ENCODE results near the gene SYNPO2. TPM values are rescaled to one million over a fixed set of nuclear protein-coding genes. Genes with fewer than 3 reads are reported as not detected.

The SYNPO2 gene
- total RNA-seq, 1 donor from 2014 or later: 2.9 TPM

- no peaks in the 10 kb centered on the region for H3K4me1 Mint-ChIP-seq (ENCODE audit: low read depth, unreplicated experiment)
- H3K27ac Mint-ChIP-seq (ENCODE audit: unreplicated experiment): no peak overlapping the region
- H3K4me3 Mint-ChIP-seq (ENCODE audit: unreplicated experiment): no peak overlapping the region
- H3K27me3 Mint-ChIP-seq (ENCODE audit: unreplicated experiment): no peaks in the 10 kb centered on the region
- TF ChIP-seq CTCF (IDR thresholded peaks at IDR 0.05; ENCODE audit: partially characterized antibody, unreplicated experiment): no peak
- H3K9me3 Mint-ChIP-seq (ENCODE audit: unreplicated experiment): no peaks in the 10 kb centered on the region
- H3K36me3 Mint-ChIP-seq (ENCODE audit: unreplicated experiment): no peaks in the 10 kb centered on the region
- no peak for DNase-seq
These were observed 26.8 kb downstream of the SYNPO2 start for GRCh38 chr4:118915468-118915867.

GRCh38 chr4:118916691-118917289 lies 28.1 kb downstream of the SYNPO2 start:
- no peak for DNase-seq
- no peaks in the 10 kb centered on the region for H3K9me3 Mint-ChIP-seq (ENCODE audit: unreplicated experiment)
- no peak for TF ChIP-seq CTCF (IDR thresholded peaks at IDR 0.05; ENCODE audit: partially characterized antibody, unreplicated experiment)
- H3K4me1 Mint-ChIP-seq (ENCODE audit: low read depth, unreplicated experiment): no peaks in the 10 kb centered on the region
- H3K36me3 Mint-ChIP-seq (ENCODE audit: unreplicated experiment): no peaks in the 10 kb centered on the region
- no peak overlapping the region for H3K27ac Mint-ChIP-seq (ENCODE audit: unreplicated experiment)
- no peak overlapping the region for H3K4me3 Mint-ChIP-seq (ENCODE audit: unreplicated experiment)
- no peaks in the 10 kb centered on the region for H3K27me3 Mint-ChIP-seq (ENCODE audit: unreplicated experiment)

DNA sequence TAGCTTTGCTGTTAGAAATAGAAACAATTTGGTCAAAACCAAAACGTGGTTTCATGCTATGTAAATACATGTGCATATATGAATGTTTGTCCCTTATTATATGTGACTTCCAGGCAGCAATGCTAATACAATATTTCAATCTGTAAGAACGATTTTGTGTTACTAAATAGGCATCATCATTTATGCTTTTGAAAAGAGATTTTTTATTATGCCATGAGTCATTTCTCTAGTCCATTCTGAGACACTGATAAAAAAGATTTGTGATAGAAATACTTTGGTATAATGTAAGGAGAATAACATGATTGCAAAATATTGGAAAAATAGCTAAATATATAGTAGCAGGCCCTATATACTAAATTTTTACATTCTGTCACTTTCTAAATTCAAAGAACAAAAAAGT lies 28.9 kb downstream of the SYNPO2 start:
- H3K4me3 Mint-ChIP-seq (ENCODE audit: unreplicated experiment): no peak overlapping the region
- H3K9me3 Mint-ChIP-seq (ENCODE audit: unreplicated experiment): no peaks in the 10 kb centered on the region
- no peaks in the 10 kb centered on the region for H3K4me1 Mint-ChIP-seq (ENCODE audit: low read depth, unreplicated experiment)
- DNase-seq: no peak
- H3K27ac Mint-ChIP-seq (ENCODE audit: unreplicated experiment): no peak overlapping the region
- TF ChIP-seq CTCF (IDR thresholded peaks at IDR 0.05; ENCODE audit: partially characterized antibody, unreplicated experiment): no peak
- no peaks in the 10 kb centered on the region for H3K27me3 Mint-ChIP-seq (ENCODE audit: unreplicated experiment)
- H3K36me3 Mint-ChIP-seq (ENCODE audit: unreplicated experiment): no peaks in the 10 kb centered on the region

DNA sequence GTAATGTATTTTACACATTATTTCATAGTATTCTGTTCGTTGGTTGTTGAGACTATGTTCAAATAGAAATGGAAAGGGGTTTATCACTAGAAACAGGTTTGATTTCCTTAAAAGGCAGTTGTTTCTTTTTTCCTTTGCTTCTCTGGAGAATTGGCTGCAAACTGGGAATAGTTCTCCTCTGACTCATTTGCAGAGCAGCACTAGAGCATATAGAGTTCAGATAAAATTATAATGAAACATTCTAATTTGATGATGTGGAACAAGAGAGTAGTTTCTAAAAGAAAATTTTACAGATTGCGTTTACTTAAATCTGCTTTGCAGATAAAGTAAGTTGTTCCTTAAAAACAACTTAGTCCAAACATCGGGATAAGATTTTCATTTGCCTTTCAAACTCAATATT lies 29.7 kb downstream of the SYNPO2 start:
- no peak for DNase-seq
- no peak overlapping the region for H3K4me3 Mint-ChIP-seq (ENCODE audit: unreplicated experiment)

More for the DNA sequence above, 29.7 kb downstream of the SYNPO2 start:
- Mint-ChIP-seq H3K9me3 (ENCODE audit: unreplicated experiment) (no peaks in the 10 kb centered on the region), H3K27me3 (ENCODE audit: unreplicated experiment) (no peaks in the 10 kb centered on the region), H3K4me1 (ENCODE audit: low read depth, unreplicated experiment) (no peaks in the 10 kb centered on the region), H3K27ac (ENCODE audit: unreplicated experiment) (no peak overlapping the region), H3K36me3 (ENCODE audit: unreplicated experiment) (no peaks in the 10 kb centered on the region)
- no peak for TF ChIP-seq CTCF (IDR thresholded peaks at IDR 0.05; ENCODE audit: partially characterized antibody, unreplicated experiment)

Measured in glutamatergic neuron (in vitro differentiated cells).